ENCODE results near the gene BSN. TPM values are rescaled to one million over a fixed set of nuclear protein-coding genes. Genes with fewer than 3 reads are reported as not detected.

The BSN gene
- total RNA-seq, 1 experiment from 2014 or later: 0.87 TPM

- Histone ChIP-seq H3K9me3 (ENCODE audit: control insufficient read depth, insufficient read depth, low read depth, low read length) (no peaks in the 10 kb centered on the region), H3K4me3 (ENCODE audit: low read depth in 2 of 2, low read length in 2 of 2) (no peak overlapping the region), H3K4me1 (ENCODE audit: control insufficient read depth, insufficient read depth, low read length) (no peaks in the 10 kb centered on the region), H3K27ac (ENCODE audit: low read length) (no peak overlapping the region), H3K27me3 (ENCODE audit: control insufficient read depth, insufficient read depth, low read length) (no peaks in the 10 kb centered on the region), H3K36me3 (ENCODE audit: control insufficient read depth, insufficient read depth, low read length) (no peaks in the 10 kb centered on the region)
- BruUV-seq (replicated peaks): no TSS peak
- ChIA-PET POLR2A (no interaction called here), CTCF (no interaction called here)
- intact Hi-C loops (cut with micrococcal nuclease; ENCODE audit: unreplicated experiment): no loop called here
- TF ChIP-seq POLR2AphosphoS5 (IDR thresholded peaks at IDR 0.05; ENCODE audit: low read depth, low read length) (no peak), TCF7L2 (IDR thresholded peaks at IDR 0.05; ENCODE audit: low read depth, low read length) (no peak), REST (IDR thresholded peaks at IDR 0.05; ENCODE audit: insufficient read depth in 1 of 2, low read depth in 2 of 2, low read length in 1 of 2) (no peak), CTCF (IDR thresholded peaks at IDR 0.05) (no peak), SIN3A (IDR thresholded peaks at IDR 0.05; ENCODE audit: borderline replicate concordance, insufficient read depth, low read depth, low read length) (no peak)
- in situ Hi-C loops (cut with HindIII; ENCODE audit: low pct_unique_long_range_greater_than_20kb, low sequenced_read_pairs): no loop called here
- ATAC-seq: 0 out of 2 replicates have a peak, but pooled peaks have one; percentile 53
- no peak for DNase-seq (ENCODE audit: low read depth, low spot score)
Observed at GRCh38 chr3:49593041-49593440, 38.8 kb downstream of the BSN start.

- ChIA-PET POLR2A (no interaction called here), CTCF (no interaction called here)
- H3K27ac ChIP-seq (ENCODE audit: low read length): no peak overlapping the region
- TF ChIP-seq CTCF (IDR thresholded peaks at IDR 0.05) (no peak), TCF7L2 (IDR thresholded peaks at IDR 0.05; ENCODE audit: low read depth, low read length) (no peak), REST (IDR thresholded peaks at IDR 0.05; ENCODE audit: insufficient read depth in 1 of 2, low read depth in 2 of 2, low read length in 1 of 2) (no peak), POLR2AphosphoS5 (IDR thresholded peaks at IDR 0.05; ENCODE audit: low read depth, low read length) (no peak), SIN3A (IDR thresholded peaks at IDR 0.05; ENCODE audit: borderline replicate concordance, insufficient read depth, low read depth, low read length) (no peak)
- BruUV-seq (replicated peaks): no TSS peak
- no peaks in the 10 kb centered on the region for H3K36me3 ChIP-seq (ENCODE audit: control insufficient read depth, insufficient read depth, low read length)
- in situ Hi-C loops (cut with HindIII; ENCODE audit: low pct_unique_long_range_greater_than_20kb, low sequenced_read_pairs): no loop called here
- H3K4me3 ChIP-seq (ENCODE audit: low read depth in 2 of 2, low read length in 2 of 2): no peak overlapping the region
- intact Hi-C loops (cut with micrococcal nuclease; ENCODE audit: unreplicated experiment): no loop called here
- no peak for ATAC-seq
- no peak for DNase-seq (ENCODE audit: low read depth, low spot score)
- H3K9me3 ChIP-seq (ENCODE audit: control insufficient read depth, insufficient read depth, low read depth, low read length): no peaks in the 10 kb centered on the region
- H3K4me1 ChIP-seq (ENCODE audit: control insufficient read depth, insufficient read depth, low read length): no peaks in the 10 kb centered on the region
- no peaks in the 10 kb centered on the region for H3K27me3 ChIP-seq (ENCODE audit: control insufficient read depth, insufficient read depth, low read length)
Observed at GRCh38 chr3:49600781-49601180, 46.5 kb downstream of the BSN start.
